HG03439 (cell line): ENCODE measurements around the gene SLC37A4.

Experiments
- ATAC-seq: cut with Tn5 transposase; IDR thresholded peaks from one replicate; pipeline ENCODE4 v1.9.1; 2021; ENCODE audit warnings: mild to moderate bottlenecking, moderate library complexity; ENCODE audit not compliant: unreplicated experiment

SLC37A4 gene

DNA sequence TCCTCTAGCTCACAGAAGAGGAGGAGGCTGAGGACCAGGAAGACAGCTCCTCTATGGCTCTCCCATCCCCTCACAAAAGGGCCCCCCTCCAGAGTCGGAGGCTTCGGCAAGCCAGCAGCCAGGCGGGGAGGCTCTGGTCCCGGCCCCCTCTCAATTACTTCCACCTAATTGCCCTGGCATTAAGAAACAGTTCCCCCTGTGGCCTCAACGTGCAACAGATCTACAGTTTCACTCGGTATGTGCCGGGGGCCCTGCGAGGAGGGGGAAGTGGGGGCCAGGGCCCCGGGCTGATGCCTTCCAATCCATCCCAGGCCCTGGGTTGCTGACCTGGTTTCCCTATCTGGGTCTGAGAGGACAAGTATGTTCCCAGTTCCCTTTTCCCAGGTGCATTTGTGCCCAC is 51.2 kb downstream of the SLC37A4 start:
- ATAC-seq = no peak

DNA sequence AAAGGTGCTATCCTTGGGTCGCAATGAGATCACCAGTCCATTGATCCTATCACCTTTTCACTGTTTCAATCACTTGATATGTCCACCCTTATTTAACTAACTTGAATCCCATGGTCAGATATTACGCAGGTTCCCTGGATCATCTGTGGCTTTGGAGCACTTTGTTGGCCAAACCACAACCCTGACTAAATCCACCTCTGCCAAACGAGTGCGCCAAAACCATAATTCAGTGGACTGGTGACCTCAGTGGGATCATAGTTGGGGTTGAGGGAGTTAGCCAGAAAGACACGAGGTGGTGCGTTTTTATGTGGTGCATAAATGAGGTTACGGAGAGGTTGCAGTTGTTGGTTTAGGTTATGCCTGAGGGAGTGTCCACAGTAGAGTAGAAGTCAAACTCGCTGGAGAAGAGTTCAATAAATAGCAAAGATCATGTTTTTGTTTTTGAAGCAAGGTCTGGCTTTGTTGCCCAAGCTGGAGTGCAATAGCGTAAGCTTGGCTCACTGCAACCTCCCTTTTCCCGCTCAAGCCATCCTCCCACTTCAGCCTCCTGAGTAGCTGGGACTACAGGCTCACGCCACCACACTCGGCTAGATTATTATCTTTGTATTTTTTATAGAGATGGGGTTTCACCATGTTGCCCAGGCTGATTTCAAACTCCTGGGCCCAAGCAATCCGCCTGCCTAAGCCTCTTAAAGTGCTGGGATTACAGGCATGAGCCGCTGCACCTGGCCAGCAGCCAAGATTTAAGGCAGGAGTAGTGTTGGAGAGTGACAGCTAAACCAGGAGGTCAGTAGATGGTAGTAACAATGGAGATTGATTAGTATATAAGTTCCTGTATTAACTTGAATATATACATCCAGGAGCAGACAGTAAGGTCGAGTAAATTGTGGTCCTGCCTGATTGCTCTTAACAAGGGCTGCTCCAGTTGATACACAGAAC is 54.6 kb downstream of the SLC37A4 start:
- ATAC-seq = no peak
